HG03159 (cell line): ENCODE results near the gene KRTAP9-9.
"Not testable (repeated sequence)": the region's sequence is repeated elsewhere in the genome, so short reads cannot be mapped to it uniquely, and the experiment has no call there.

Experiments
- ATAC-seq: cut with Tn5 transposase; IDR thresholded peaks from one replicate; pipeline ENCODE4 v1.9.1; 2021; ENCODE audit warnings: mild to moderate bottlenecking, moderate library complexity; ENCODE audit not compliant: unreplicated experiment

The KRTAP9-9 gene

DNA sequence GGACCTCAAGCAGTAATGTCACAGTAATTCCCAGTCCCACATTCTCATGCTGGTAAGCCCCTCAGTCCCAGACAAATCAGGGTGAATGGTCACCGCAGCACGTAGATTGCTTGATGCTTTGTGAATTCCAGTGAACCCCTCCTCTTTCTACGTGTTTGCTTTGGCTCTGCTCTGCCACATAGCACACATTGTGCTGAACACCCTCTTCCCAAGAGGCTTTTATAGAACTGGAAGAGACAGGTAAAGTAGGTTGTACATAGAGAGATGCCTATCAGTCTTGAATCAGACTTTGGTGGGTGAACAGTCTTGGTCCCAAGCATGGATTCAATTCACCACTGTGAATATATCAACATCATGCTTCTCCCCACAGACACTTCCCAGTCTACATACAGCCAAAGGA is 9.4 kb downstream of the KRTAP9-9 start:
- no peak for ATAC-seq

DNA sequence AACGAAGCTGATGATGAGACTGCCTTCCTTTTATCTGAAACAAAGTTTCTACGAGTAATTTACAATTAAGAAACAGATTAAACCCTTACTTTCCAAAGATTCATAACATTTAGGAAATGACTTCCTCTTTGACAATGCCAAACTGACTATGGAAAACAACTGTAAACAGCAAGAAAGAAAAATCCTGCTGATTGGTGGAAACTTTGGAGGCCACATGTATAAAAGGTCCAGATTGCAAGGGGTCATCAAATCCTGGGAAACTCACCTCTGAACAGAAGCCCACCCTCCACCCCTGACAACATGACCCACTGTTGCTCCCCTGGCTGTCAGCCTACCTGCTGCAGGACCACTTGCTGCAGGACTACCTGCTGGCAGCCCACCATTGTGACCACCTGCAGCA is 9.9 kb downstream of the KRTAP9-9 start, which contains the start of gene KRTAP9-6:
TSS of gene KRTAP9-6 (plus strand) at position 301 of the 400 bp plus-strand sequence. CDS start at position 301, 0 bp downstream.
- ATAC-seq, result no peak

DNA sequence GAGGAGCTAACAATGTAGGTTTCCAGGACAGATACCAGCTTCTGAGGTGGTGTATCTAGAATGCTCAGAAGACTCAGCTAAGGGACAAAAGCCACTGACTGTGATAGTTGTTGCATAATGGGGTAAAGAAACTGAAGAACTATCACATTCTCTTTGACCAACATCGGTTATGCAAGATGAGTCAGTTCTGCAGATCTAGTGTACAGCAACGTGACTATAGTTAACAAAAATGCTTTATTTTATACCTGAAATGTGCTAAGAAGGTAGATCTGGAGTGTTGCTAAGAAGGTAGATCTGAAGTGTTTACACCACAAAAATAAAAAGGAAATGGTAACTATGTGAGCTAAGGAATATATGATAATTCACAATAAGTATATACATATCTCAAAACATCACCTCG is 12.5 kb downstream of the KRTAP9-9 start:
- no peak for ATAC-seq

DNA sequence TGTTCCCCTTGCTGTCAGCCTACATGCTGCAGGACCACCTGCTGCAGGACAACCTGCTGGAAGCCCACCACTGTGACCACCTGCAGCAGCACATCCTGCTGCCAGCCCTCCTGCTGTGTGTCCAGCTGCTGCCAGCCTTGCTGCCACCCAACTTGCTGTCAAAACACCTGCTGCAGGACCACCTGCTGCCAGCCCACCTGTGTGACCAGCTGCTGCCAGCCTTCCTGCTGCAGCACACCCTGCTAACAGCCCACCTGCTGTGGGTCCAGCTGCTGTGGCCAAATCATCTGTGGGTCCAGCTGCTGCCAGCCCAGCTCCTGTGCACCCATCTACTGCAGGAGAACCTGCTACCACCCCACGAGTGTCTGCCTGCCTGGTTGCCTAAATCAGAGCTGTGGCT is 16.1 kb downstream of the KRTAP9-9 start:
- not testable (repeated sequence) for ATAC-seq

DNA sequence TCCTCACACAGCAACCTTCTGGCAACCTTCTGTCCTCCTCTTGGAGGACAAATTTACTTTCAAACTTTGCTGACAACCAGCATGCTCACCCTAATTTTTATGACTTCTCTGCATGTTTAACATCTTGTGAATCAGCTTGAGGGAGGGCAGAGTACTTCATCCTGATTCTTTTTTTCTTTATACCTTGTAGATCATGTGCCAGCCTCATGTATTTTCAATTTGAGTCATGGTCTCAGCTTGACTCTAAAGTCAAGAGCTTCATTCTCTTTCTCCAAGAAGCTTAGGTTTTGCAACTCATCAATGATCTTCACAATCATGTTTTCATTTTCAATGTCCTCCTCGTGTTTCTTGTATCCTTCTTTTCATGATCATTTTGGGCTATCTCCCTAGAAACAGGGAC is 16.7 kb downstream of the KRTAP9-9 start:
- no peak for ATAC-seq

DNA sequence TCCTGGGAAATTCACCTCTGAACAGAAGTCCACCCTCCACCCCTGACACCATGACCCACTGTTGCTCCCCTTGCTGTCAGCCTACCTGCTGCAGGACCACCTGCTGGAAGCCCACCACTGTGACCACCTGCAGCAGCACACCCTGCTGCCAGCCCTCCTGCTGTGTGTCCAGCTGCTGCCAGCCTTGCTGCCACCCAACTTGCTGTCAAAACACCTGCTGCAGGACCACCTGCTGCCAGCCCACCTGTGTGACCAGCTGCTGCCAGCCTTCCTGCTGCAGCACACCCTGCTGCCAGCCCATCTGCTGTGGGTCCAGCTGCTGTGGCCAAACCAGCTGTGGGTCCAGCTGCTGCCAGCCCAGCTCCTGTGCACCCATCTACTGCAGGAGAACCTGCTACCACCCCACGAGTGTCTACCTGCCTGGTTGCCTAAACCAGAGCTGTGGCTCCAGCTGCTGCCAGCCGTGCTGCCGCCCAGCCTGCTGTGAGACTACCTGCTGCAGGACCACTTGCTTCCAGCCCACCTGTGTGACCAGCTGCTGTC is 20.5 kb downstream of the KRTAP9-9 start, which contains the start of gene KRTAP9-7:
TSS of gene KRTAP9-7 (plus strand) at position 51 of the 543 bp plus-strand sequence. CDS start at position 51, 0 bp downstream.
- not testable (repeated sequence) for ATAC-seq

DNA sequence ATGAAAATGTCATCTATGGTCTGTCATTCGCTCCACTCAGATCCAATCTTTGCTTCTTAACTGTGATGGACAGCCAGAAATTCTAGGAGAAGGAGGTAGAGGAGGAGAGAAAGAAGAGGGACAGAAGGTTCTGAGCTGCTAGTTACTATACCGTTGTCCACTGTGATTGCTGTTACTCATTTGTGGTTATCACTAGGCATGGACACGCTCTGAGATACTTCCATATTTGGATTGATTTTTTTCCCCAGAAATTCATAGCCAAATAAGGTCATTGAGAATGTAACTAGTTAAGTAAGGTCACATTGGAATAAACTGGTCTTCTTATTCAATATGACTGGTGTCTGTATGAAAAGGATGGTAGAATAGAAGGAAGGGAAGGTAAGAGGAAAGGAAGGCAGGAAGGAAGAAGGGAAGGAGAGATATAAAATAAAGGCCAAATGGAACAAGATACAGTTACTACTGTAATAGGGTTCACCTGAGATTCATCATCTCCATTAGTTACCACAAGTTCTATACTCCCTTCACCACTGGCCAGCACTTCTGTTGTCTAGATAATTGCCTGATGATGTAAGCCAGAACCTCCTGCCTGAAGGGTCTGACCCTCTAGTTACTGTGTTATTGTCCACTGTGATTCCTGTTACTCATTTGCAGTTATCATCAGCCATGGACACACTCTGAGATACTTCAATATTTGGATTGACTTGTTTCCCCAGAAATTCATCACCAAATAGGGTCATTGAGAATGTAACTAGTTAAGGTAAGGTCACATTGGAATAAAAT is 23.2 kb downstream of the KRTAP9-9 start:
- no peak for ATAC-seq

DNA sequence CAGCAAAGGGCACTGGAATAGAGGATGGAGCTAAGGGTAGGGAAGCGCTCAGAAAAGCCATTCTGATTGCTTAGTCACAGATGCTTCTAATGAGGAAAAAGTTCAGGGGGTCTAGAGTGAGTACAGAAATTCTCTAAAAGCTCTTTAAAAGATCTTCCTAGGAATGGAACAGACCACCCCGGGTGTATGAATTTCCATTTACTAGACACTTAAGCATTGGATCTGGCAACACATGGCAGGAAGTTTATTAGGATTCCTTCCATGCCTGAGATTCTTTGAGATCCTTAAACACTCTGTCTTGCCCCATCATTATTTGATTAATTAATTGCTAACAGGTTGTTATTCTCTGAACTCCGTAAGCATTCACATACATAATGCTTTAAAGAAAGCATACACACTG is 28.9 kb downstream of the KRTAP9-9 start:
- ATAC-seq, result no peak

DNA sequence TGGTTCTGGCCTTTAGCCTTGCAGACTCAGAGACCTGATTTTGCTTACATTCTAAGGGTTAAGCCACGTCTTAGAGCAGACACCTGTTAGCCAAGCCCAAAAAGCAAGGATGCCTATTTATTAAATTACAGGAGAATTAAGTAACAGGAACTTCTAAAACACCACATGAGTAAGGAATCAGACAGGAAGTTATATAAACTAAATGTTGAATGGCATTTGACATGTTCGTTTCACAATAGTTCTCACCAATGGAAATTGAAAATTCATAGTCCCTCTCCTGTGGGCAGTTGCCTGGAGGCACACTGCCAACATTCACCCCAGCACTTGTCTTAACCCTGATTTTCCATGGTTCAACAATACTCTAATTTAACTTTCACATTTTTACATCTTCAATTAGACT is 29.4 kb downstream of the KRTAP9-9 start:
- ATAC-seq, result no peak

DNA sequence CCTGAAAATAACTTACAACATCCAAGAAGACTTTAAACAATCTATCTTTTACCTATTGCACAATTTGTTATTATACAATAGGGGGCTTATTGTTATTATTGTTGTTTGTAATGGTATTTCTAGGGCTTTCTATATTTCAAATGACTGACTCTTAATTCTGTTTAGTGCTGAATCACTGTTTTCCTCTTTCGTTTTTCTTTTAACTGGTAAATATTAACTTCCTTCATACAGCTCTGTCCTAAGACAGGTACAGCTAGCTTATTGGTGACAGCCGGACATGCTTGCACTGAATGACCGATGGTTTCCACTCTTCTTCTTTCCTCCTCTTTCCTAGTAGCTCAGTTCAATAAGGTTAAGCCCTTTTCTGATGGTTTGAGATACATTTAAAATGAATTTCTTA is 31.9 kb downstream of the KRTAP9-9 start:
- ATAC-seq, result no peak

DNA sequence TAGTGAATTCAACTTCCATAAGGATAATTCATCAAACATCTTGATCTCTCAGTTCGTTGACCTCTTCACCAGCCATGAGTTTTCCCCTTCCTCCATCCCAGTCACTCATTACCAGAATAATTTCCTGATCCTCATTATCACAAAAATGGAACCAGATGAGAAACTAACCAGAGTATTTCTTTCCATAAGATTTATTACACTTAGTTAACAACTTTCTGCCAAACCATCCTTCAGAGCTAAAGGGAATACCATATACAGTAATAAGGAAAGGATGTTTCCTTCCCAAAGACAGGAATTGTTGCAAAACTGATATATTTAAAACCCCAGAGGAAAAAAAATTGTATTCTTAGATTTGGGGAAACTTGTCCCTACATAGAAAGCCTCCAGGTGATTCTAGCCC is 38.8 kb downstream of the KRTAP9-9 start:
- ATAC-seq, result no peak

DNA sequence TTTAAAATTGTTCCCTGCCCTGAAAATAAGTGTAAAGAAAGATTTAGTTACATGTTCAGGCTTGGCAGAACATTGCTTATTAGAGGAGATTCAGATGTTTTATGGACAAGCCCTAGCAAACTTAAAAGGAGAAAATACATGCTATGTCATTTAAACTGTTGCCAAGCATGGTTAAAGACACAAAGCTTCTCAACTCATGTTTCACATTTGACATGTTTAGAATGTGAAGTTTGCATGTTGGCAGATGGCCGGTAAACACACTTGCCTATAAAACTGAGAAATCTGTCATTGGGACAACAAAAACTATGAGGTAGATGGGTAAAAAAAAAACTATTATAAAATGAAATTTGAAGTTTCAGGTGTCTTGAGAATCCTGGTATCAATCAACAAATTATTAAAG is 41.7 kb downstream of the KRTAP9-9 start:
- ATAC-seq, result no peak

DNA sequence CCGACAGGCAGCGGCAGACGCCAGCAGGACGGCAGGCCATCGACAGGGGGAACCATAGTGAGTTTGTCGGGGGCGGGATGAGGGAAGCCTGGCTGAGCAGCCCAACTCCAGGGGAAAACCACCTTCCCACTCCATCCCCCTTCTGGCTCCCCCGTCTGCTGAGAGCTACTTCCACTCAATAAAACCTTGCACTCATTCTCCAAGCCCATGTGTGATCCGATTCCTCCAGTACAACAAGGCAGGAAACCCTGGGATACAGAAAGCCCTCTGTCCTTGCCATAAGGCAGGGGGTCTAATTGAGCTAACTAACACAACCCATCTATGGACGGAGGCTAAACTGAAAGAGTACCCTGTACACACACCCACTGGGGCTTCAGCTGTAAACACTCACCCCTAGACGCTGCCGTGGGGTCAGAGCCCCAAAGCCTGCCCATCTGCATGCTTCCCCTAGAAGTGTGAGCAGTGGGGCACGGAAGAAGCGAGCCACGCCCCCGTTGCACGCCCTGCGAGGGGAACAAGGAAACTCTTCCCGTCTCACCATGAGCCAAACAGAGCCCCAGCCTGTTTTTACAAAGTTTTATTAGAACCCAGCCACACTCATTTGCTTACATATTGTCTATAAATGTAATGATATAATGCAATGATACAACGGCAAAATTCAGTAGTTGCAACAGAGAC is 43.4 kb downstream of the KRTAP9-9 start:
- ATAC-seq, result no peak

DNA sequence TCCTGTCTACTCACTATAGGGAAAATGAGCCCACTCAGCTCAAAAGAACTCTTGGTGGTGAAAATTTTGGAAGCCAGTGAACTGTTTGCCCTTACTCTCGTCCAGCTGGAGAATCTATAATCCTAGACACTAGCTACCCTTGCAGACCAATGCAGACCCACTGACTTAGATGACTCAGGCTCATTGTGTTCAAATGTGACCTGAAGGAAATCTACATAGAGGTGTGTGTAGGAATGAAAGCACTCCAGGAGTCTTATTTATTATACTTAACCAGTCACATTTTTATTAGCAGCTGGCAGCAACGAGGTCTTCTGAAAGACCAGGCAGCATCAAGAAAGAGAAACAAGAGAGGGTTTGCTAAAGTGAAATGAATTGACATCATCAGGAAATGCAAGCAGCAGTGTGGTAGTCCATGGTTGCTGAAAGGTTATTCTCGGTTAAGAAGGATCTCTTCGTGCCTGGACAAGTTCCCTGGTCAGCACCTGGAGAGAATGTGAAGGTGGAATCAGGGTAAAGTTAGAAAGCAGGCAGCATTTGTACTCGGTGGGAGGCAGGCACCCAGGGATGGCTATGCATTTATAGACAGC is 46.1 kb downstream of the KRTAP9-9 start:
- ATAC-seq, result no peak

DNA sequence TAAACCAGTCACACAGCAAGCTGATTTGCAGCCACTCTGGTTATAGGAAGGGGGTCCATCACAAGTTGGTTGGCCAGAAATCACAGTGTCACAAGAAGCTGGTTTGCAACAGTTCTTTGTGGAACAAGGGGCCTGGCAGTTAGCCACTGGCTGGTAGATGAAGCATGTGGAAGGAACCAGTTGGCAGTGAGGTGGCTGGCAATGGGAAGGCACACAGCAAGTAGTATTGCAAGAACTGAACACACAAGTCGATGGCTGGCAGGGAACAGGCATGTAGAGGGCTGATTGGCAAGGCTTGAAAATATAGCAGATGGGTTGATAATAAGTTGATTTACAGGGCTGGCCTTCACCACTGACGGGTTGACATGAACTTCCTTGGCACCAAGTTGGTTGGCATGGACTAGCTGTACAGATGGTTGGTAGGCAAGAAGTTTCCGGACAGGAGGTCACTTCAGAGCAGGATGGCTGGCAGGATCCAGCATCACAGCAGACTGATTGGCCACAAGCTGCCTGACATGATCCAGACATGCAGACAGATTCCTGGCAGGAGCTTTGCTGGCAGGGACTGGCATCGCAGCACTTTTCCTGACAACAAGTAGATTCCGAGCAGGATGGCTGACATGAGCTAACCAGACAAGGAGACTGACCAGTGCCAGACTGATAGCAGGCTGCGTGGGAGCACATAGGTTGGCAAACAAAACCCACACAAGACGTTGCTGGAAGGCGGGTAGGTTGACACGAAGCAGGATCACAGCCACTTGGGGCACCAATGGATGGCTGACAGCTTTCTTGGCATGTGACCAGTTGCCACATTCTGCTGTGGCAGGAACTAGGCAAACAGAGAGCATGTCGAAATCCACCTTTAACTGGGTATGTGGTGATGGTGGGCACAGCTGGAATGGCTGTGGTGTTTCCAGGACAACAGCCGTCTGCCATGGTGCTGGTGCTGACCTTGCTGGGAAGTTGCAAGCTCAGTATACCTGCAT is 47.0 kb downstream of the KRTAP9-9 start, which contains the start of gene KRTAP29-1:
TSS of gene KRTAP29-1 (minus strand) at position 936 of the 986 bp plus-strand sequence. CDS start at position 936, 0 bp downstream.
- ATAC-seq, result no peak

DNA sequence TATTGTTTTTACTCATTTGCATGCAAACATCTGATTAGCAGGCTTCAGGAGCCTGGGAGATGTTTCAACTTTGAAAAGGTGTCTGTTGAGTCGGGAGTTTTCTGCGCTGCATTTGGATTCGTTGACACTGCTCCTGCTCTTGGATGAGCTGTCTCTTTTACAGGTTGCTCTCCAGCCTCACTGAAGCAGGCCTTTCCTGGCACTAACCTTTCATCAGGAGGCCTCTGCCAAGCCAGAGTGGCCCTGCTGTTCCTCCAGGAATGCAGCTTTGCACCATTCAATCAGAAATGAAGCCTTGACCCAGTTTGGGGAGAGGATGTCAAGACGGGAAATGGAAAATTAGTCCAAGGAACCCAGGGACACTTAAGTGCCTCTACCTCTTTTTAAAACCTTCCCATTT is 47.8 kb downstream of the KRTAP9-9 start:
- no peak for ATAC-seq

DNA sequence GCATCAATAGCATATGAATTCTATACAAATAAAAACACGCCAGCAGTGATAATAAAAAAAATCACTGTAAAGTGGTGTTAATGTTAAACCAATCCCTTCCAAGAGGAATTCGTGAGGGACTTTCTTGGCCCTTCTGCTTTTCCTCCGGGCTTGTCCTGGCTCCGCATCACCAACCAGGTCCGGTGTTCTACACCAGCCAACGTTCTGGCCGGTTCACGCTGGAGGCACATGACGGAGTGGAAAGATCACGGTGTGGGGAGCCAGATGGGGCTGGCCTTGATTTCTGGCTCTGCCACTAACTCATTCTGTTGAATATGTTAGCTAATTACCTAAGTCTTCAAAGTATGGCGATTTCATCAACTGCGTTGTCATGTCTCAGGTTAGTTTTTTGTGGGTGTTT is 48.9 kb downstream of the KRTAP9-9 start:
- ATAC-seq, result no peak
